Measurements from ENCODE around the gene KRTAP12-4.
"Not testable (repeated sequence)": the region's sequence is repeated elsewhere in the genome, so short reads cannot be mapped to it uniquely, and the experiment has no call there.

KRTAP12-4 gene

GRCh38 chr21:44628707-44629391, 25.6 kb downstream of the KRTAP12-4 start:
- no peak for DNase-seq

- not testable (repeated sequence) for DNase-seq
Observed at GRCh38 chr21:44627831-44628233, 26.6 kb downstream of the KRTAP12-4 start.

- DNase-seq: not testable (repeated sequence)
Observed at GRCh38 chr21:44627181-44627822, 27.2 kb downstream of the KRTAP12-4 start.

- DNase-seq: no peak
Observed at GRCh38 chr21:44626673-44627143, 27.8 kb downstream of the KRTAP12-4 start, which contains the start of gene KRTAP10-9. Gene KRTAP10-9, plus strand, starts transcription at chr21:44627093. Its CDS starts 79 bp downstream, at chr21:44627172.

- DNase-seq: no peak
Observed at GRCh38 chr21:44626262-44626661, 28.2 kb downstream of the KRTAP12-4 start.

- DNase-seq: no peak
Observed at GRCh38 chr21:44625756-44626155, 28.7 kb downstream of the KRTAP12-4 start.

- no peak for DNase-seq
Observed at GRCh38 chr21:44623575-44623974, 30.9 kb downstream of the KRTAP12-4 start.

- no peak for DNase-seq
Observed at GRCh38 chr21:44619886-44620285, 34.6 kb downstream of the KRTAP12-4 start.

- DNase-seq: no peak
Observed at GRCh38 chr21:44618909-44619308, 35.5 kb downstream of the KRTAP12-4 start.

- no peak for DNase-seq
Observed at GRCh38 chr21:44618504-44618903, 36.0 kb downstream of the KRTAP12-4 start.

GRCh38 chr21:44617071-44617501, 37.4 kb downstream of the KRTAP12-4 start:
- no peak for DNase-seq

- no peak for DNase-seq
Observed at GRCh38 chr21:44616591-44616926, 37.9 kb downstream of the KRTAP12-4 start.

- DNase-seq: no peak
Observed at GRCh38 chr21:44615911-44616590, 38.4 kb downstream of the KRTAP12-4 start.

GRCh38 chr21:44615466-44615865, 39.0 kb downstream of the KRTAP12-4 start:
- DNase-seq: no peak

- DNase-seq: no peak
Observed at GRCh38 chr21:44614961-44615391, 39.5 kb downstream of the KRTAP12-4 start.

GRCh38 chr21:44614161-44614631, 40.3 kb downstream of the KRTAP12-4 start:
- no peak for DNase-seq

- DNase-seq: no peak
Observed at GRCh38 chr21:44613386-44614155, 40.9 kb downstream of the KRTAP12-4 start.

- no peak for DNase-seq
Observed at GRCh38 chr21:44612669-44613229, 41.7 kb downstream of the KRTAP12-4 start.

- no peak for DNase-seq
Observed at GRCh38 chr21:44612029-44612486, 42.4 kb downstream of the KRTAP12-4 start, which contains the start of gene KRTAP10-8. Gene KRTAP10-8, plus strand, starts transcription at chr21:44612079. Its CDS starts 22 bp downstream, at chr21:44612101.

GRCh38 chr21:44611551-44611950, 42.9 kb downstream of the KRTAP12-4 start:
- DNase-seq: no peak

GRCh38 chr21:44610157-44610843, 44.2 kb downstream of the KRTAP12-4 start:
- DNase-seq: not testable (repeated sequence)
